ENCODE measurements around the gene SLC38A1.

DNA sequence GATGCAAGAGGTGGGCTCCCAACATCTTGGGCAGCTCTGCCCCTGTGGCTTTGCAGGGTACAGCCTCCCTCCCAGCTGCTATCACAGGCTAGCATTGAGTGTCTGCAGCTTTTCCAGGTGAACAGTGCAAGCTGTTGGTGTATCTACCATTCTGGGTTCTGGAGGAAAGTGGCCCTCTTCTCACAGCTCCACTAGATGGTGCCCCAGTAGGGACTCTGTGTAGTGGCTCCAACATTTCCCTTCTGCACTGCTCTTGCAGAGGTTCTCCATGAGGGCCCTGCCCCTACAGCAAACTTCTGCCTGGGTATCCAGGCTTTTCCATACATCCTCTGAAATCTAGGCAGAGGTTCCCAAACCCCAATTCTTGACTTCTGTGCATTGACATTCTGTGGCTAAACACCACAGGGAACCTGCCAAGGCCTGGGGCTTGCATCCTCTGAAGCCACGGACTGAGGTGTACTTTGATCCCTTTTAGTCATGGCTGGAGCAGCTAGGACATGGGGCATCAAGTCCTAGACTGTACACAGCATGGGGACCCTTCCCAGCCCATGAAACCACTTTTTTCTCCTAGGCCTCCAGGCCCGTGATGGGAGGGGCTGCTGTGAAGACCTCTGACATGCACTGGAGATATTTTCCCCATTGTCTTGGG, 24.0 kb upstream of the SLC38A1 start:
- TF ChIP-seq, protein P1, sequence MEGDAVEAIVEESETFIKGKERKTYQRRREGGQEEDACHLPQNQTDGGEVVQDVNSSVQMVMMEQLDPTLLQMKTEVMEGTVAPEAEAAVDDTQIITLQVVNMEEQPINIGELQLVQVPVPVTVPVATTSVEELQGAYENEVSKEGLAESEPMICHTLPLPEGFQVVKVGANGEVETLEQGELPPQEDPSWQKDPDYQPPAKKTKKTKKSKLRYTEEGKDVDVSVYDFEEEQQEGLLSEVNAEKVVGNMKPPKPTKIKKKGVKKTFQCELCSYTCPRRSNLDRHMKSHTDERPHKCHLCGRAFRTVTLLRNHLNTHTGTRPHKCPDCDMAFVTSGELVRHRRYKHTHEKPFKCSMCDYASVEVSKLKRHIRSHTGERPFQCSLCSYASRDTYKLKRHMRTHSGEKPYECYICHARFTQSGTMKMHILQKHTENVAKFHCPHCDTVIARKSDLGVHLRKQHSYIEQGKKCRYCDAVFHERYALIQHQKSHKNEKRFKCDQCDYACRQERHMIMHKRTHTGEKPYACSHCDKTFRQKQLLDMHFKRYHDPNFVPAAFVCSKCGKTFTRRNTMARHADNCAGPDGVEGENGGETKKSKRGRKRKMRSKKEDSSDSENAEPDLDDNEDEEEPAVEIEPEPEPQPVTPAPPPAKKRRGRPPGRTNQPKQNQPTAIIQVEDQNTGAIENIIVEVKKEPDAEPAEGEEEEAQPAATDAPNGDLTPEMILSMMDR (IDR thresholded peaks at IDR 0.05), result peak in 5 of 12 donors; percentile 3 to 26 (median 14)
- no peak for TF ChIP-seq POLR2A (IDR thresholded peaks at IDR 0.05)
